ENCODE data around the gene RNF169. TPM values are rescaled to one million over a fixed set of nuclear protein-coding genes. Genes with fewer than 3 reads are reported as not detected.

Gene RNF169
- total RNA-seq, 6 donors from 2014 or later, result 13.4 to 34.3 (median 22.8) TPM

DNA sequence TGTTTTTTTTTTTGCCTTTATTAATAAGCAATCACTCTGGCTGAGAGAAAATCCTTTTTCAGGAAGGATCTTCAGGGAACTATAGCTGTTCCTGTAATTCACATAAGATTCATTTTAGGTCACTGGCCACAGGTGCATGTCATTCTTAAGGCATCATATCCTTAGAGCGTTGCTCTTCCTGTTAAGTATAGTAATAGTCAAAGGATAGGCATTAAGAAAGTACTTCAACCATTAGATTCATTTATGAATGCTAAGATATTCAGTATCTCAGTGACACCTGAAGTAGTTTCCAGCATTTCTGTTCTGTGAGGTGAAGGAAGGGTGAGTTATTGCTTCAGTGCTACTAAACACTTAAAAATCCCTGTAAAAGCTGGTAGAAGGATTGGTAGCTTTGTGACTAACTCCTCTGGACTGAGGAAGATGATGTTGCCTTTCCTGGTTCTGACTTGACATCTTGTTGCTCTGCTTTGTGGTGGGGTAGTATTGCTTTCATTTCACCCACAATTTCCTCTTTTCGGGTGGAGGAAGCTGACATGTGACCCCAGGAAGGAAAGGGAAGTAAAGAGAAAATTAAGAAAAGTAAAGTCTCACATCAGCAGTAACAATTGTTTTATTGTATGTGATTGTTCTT, 34.7 kb downstream of the RNF169 start:
- Histone ChIP-seq H3K4me3 (no peak overlapping the region), H3K4me1 (peaks cover 15 to 26% (median 23%) of the 10 kb centered on the region in 4 donors), H3K36me3 (no peaks in the 10 kb centered on the region), H3K27me3 (no peaks in the 10 kb centered on the region), H3K9me3 (no peaks in the 10 kb centered on the region), H3K27ac (peak overlapping the region; percentile 17 to 80 (median 62))
- TF ChIP-seq POLR2A (IDR thresholded peaks at IDR 0.05) (no peak), POLR2AphosphoS5 (IDR thresholded peaks at IDR 0.05) (peak in 1 of 2 donors; percentile 18), EP300 (IDR thresholded peaks at IDR 0.05) (no peak)
- TF ChIP-seq, protein P1, sequence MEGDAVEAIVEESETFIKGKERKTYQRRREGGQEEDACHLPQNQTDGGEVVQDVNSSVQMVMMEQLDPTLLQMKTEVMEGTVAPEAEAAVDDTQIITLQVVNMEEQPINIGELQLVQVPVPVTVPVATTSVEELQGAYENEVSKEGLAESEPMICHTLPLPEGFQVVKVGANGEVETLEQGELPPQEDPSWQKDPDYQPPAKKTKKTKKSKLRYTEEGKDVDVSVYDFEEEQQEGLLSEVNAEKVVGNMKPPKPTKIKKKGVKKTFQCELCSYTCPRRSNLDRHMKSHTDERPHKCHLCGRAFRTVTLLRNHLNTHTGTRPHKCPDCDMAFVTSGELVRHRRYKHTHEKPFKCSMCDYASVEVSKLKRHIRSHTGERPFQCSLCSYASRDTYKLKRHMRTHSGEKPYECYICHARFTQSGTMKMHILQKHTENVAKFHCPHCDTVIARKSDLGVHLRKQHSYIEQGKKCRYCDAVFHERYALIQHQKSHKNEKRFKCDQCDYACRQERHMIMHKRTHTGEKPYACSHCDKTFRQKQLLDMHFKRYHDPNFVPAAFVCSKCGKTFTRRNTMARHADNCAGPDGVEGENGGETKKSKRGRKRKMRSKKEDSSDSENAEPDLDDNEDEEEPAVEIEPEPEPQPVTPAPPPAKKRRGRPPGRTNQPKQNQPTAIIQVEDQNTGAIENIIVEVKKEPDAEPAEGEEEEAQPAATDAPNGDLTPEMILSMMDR (IDR thresholded peaks at IDR 0.05), result no peak
- DNase-seq, result no peak
- ATAC-seq (ENCODE audit: low FRiP score in 2 of 2), result peak; percentile 66 to 86
- WGBS, 2 donors, result 38 to 40% methylated on average over 2 of the region's 2 CpGs

DNA sequence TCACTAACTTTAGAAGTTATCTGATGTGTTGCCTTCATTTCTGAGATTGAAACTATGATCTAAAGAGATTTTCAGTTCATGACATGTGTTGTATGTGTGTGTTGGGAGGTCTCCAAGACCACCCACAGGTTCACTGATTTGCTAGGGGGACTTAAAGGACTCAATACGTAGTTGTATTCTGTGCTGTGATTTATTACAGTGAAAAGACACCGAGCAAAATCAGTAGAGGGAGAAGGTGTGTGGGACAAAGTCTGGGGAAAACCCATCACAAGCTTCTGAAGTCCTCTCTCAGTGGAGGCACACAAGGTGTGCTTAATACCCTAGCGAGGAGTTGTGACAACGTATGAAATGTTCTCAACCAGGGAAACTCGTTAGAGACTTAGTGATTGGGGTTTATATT, 35.6 kb downstream of the RNF169 start:
- ATAC-seq (ENCODE audit: low FRiP score in 2 of 2), result no peak
- no peak for DNase-seq
- Histone ChIP-seq H3K4me1 (peaks cover 15 to 26% (median 23%) of the 10 kb centered on the region in 4 donors), H3K36me3 (no peaks in the 10 kb centered on the region), H3K9me3 (no peaks in the 10 kb centered on the region), H3K27me3 (no peaks in the 10 kb centered on the region), H3K4me3 (no peak overlapping the region), H3K27ac (peak overlapping the region in 2 of 4 donors; percentile 67 to 80)
- TF ChIP-seq POLR2AphosphoS5 (IDR thresholded peaks at IDR 0.05), result no peak
- TF ChIP-seq, protein P1 (IDR thresholded peaks at IDR 0.05), result no peak
- no peak for TF ChIP-seq EP300 (IDR thresholded peaks at IDR 0.05)
- no peak for TF ChIP-seq POLR2A (IDR thresholded peaks at IDR 0.05)
- 80 to 83% methylated on average over 5 of the region's 5 CpGs for WGBS, 2 donors

DNA sequence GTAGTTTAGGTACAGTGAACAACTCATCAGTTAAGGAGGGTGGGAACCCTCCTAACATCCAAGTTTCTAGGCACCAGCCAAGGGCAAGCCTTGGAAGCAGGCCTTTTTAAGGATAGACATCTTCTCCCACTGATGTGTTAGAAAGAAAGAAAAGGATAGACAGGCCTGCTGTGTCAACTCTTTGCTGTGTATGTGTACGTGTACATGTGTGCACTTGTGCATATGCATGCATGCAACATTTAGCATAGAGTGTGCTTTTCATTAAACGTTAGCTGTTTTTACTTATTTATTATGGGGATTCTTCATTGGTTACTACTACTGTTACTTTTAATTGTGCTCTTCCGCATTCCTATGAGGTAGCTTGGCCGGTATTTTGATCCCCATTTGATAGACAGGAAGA, 36.1 kb downstream of the RNF169 start:
- Histone ChIP-seq H3K27ac (no peak overlapping the region), H3K27me3 (no peaks in the 10 kb centered on the region), H3K9me3 (no peaks in the 10 kb centered on the region), H3K4me1 (peaks cover 15 to 26% (median 23%) of the 10 kb centered on the region in 4 donors), H3K4me3 (no peak overlapping the region), H3K36me3 (peaks cover 0 to 2% (median under 1%) of the 10 kb centered on the region in 4 donors)
- ATAC-seq (ENCODE audit: low FRiP score in 2 of 2), result no peak
- no peak for DNase-seq
- WGBS, 2 donors, result 95 to 96% methylated on average over 4 of the region's 4 CpGs
- TF ChIP-seq, protein P1 (IDR thresholded peaks at IDR 0.05), result no peak
- TF ChIP-seq POLR2A (IDR thresholded peaks at IDR 0.05), result no peak
- no peak for TF ChIP-seq POLR2AphosphoS5 (IDR thresholded peaks at IDR 0.05)

DNA sequence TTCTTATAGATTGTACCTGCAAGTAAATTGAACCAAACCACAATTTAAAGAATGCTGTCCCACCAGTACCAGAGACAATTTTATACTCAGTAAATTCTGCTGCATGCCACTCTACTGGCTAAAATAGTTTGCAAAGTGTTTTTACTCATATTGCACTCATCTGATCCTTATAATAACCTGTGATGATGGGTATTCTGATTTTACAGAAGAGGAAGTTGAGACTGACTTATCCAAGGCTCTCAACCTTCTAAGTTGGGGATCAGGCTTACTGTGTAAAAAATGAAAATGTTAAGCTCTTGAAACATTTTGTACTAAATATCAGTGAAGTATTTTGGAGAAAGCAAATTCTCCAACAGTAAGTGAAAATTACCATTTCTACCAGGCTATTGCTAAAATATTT, 37.9 kb downstream of the RNF169 start:
- Histone ChIP-seq H3K36me3 (peaks cover 0 to 20% (median 17%) of the 10 kb centered on the region in 4 donors), H3K27me3 (no peaks in the 10 kb centered on the region), H3K27ac (no peak overlapping the region), H3K4me1 (peaks cover 15 to 26% (median 23%) of the 10 kb centered on the region in 4 donors), H3K9me3 (no peaks in the 10 kb centered on the region), H3K4me3 (no peak overlapping the region)
- no peak for TF ChIP-seq POLR2A (IDR thresholded peaks at IDR 0.05)
- no peak for ATAC-seq (ENCODE audit: low FRiP score in 2 of 2)
- no peak for DNase-seq

DNA sequence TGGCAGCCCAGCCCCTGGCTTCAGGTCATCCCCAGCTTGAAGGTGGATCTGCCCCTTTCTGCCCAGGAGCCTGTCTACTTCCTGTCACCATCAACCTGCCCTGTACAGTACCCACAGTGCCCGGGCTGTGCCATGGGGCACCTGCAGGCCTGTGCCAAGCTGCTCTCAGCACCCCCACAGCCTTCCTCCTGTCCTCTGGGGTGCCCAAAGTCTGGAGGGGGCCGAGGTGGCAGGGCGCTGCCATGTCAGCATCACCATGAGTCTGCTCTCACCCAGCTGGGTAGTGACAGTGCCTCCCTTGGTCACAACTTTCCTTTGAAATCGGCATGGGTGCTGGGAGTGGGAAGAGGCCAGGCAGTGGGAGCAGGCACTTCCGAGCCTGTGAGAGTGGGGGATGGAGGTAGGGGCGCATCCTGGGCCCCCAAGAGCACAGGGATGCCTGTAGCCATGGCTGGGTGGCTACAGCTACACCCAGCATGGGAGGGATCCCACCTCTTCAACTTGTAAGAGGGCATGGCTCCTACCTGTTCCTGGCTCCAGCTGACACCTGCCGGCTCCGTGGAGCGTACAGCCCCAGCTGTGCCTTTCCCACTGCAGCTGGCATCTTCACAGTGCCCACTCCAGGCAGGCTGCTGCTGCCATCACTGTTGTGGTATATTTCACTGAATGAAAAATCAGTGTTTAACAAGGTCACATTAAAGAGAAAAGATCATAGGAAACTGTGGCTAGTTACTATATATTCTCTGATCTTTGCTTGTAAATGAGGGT, 42.9 kb downstream of the RNF169 start:
- H3K9me3 ChIP-seq, result no peaks in the 10 kb centered on the region
- ATAC-seq (ENCODE audit: low FRiP score in 2 of 2) (peak in 1 of 2 donors; percentile 34), DNase-seq (peak in 1 of 2 donors; percentile 51)
- no peak overlapping the region for H3K27ac ChIP-seq
- no peak overlapping the region for H3K4me3 ChIP-seq
- peaks cover 0 to 39% (median 23%) of the 10 kb centered on the region in 4 donors for H3K36me3 ChIP-seq
- no peaks in the 10 kb centered on the region for H3K4me1 ChIP-seq
- TF ChIP-seq POLR2A (IDR thresholded peaks at IDR 0.05) (no peak), EP300 (IDR thresholded peaks at IDR 0.05) (no peak), POLR2AphosphoS5 (IDR thresholded peaks at IDR 0.05) (no peak)
- TF ChIP-seq, protein P1 (IDR thresholded peaks at IDR 0.05), result no peak
- no peaks in the 10 kb centered on the region for H3K27me3 ChIP-seq
- WGBS, 2 donors, result 77 to 85% methylated on average over 5 to 9 of the region's 9 CpGs
